ENCODE results near the gene ADPRH.

The ADPRH gene

GRCh38 chr3:119598410-119599098 is 19.3 kb downstream of the ADPRH start:
- DNase-seq, result no peak

GRCh38 chr3:119599558-119600174 is 20.4 kb downstream of the ADPRH start:
- no peak for DNase-seq

GRCh38 chr3:119600732-119601131 is 21.4 kb downstream of the ADPRH start:
- DNase-seq, result no peak

- DNase-seq, result no peak
Observed at GRCh38 chr3:119601154-119601553, 21.9 kb downstream of the ADPRH start.

GRCh38 chr3:119602676-119603075 is 23.4 kb downstream of the ADPRH start:
- DNase-seq, result no peak

- DNase-seq, result no peak
Observed at GRCh38 chr3:119604878-119605277, 25.6 kb downstream of the ADPRH start.

- no peak for DNase-seq
Observed at GRCh38 chr3:119608405-119609000, 29.2 kb downstream of the ADPRH start.

GRCh38 chr3:119609301-119609700 is 30.0 kb downstream of the ADPRH start:
- no peak for DNase-seq

- DNase-seq, result no peak
Observed at GRCh38 chr3:119611664-119612063, 32.4 kb downstream of the ADPRH start.

- no peak for DNase-seq
Observed at GRCh38 chr3:119613201-119613600, 33.9 kb downstream of the ADPRH start.

- DNase-seq, result no peak
Observed at GRCh38 chr3:119613872-119614271, 34.6 kb downstream of the ADPRH start.

- DNase-seq, result no peak
Observed at GRCh38 chr3:119616056-119616455, 36.8 kb downstream of the ADPRH start.

- no peak for DNase-seq
Observed at GRCh38 chr3:119619094-119619493, 39.8 kb downstream of the ADPRH start.

GRCh38 chr3:119620899-119621298 is 41.6 kb downstream of the ADPRH start:
- DNase-seq, result no peak

GRCh38 chr3:119624002-119624720 is 44.9 kb downstream of the ADPRH start:
- no peak for DNase-seq

GRCh38 chr3:119625451-119626153 is 46.3 kb downstream of the ADPRH start:
- DNase-seq, result no peak

- DNase-seq, result no peak
Observed at GRCh38 chr3:119626196-119626595, 46.9 kb downstream of the ADPRH start.

GRCh38 chr3:119627461-119627860 is 48.2 kb downstream of the ADPRH start:
- no peak for DNase-seq

- DNase-seq, result no peak
Observed at GRCh38 chr3:119628390-119628789, 49.1 kb downstream of the ADPRH start.

- no peak for DNase-seq
Observed at GRCh38 chr3:119628816-119629445, 49.6 kb downstream of the ADPRH start.

- no peak for DNase-seq
Observed at GRCh38 chr3:119630128-119630879, 51.0 kb downstream of the ADPRH start.

GRCh38 chr3:119630880-119631329 is 51.6 kb downstream of the ADPRH start:
- DNase-seq, result no peak
